Adrenal gland (tissue), 12 donors: ENCODE results near the gene GIMAP8. TPM values are rescaled to one million over a fixed set of nuclear protein-coding genes. Genes with fewer than 3 reads are reported as not detected.

Experiments
- DNase-seq, 7 donors: peaks; one replicate each; pipeline ENCODE4 v3.0.0-alpha.2; 2019 to 2020
- H3K27ac ChIP-seq, 5 donors: fragments of 200-600 bp; sonication (generic) in 4 of 5; 1 replicate in 3 of 5; 2 replicates in 2 of 5; pipeline versions ENCODE4 v1.5.1 to v1.8.0; 2016 to 2020; ENCODE audit warnings: mild to moderate bottlenecking in 1 of 5
- H3K27me3 ChIP-seq: fragments of 200-600 bp; 2 replicates; pipeline ENCODE4 v1.8.0; 2021
- H3K36me3 ChIP-seq, 2 donors: fragments of 200-600 bp; replicated peaks in 1 of 2; 1 replicate in 1 of 2; 2 replicates in 1 of 2; pipeline versions ENCODE4 v1.5.1 to v1.8.0; 2018 to 2022
- H3K4me1 ChIP-seq, 2 donors: fragments of 200-600 bp; replicated peaks in 1 of 2; 1 replicate in 1 of 2; 2 replicates in 1 of 2; pipeline versions ENCODE4 v1.5.1 to v1.8.0; 2018 to 2021
- H3K4me3 ChIP-seq, 4 donors: fragments of 200-600 bp; sonication (generic) in 3 of 4; one replicate each; pipeline ENCODE4 v1.5.1; 2016 to 2018
- H3K9me3 ChIP-seq, 3 donors: fragments of 200-600 bp; sonication (generic) in 1 of 3; replicated peaks in 1 of 3; 1 replicate in 2 of 3; 2 replicates in 1 of 3; pipeline versions ENCODE4 v1.5.1 to v1.8.0; 2016 to 2021
- CTCF ChIP-seq, 6 experiments: fragments of 450-650 bp in 4 of 6; fragments of 200-600 bp in 2 of 6; sonication (generic) in 1 of 6; IDR thresholded peaks; 1 replicate in 5 of 6; 2 replicates in 1 of 6; pipeline versions ENCODE4 v1.5.1 to v1.8.0; 2016 to 2021; ENCODE audit warnings: antibody characterized with exemption in 6 of 6, mild to moderate bottlenecking in 2 of 6, moderate library complexity in 1 of 6
- POLR2A ChIP-seq, 2 donors: fragments of 450-650 bp; IDR thresholded peaks; one replicate each; pipeline ENCODE4 v1.6.1; 2017; ENCODE audit warnings: antibody characterized with exemption in 2 of 2, mild to moderate bottlenecking in 2 of 2, moderate library complexity in 1 of 2
- WGBS, 4 donors: extraction: QIAGEN DNeasy Blood & Tissue Kit in 2 of 4; methylation state at CpG; one replicate each; pipeline versions ENCODE4 v1.1.5 to v1.1.7; 2013 to 2017; 5-methylcytosine and 5-hydroxymethylcytosine counted together
- intact Hi-C, 2 donors: fragments of 100-400 bp; cut with DNase I; formaldehyde crosslinking; loops; one replicate each; pipeline versions ENCODE4 v1.14.1 to v1.15.0; 2022 to 2023
- polyA plus RNA-seq, 3 donors: library from polyadenylated mRNA; stranded (reverse); fragments of 200-250 nt in 2 of 3; fragments of 350-450 nt in 1 of 3; fragmentation: Illumina TruSeq in 1 of 3; extraction: RNeasy Lipid Tissue Mini Kit (QIAGEN cat#74804) in 1 of 3; gene quantifications; one replicate each; pipeline ENCODE4 v1.2.3, GENCODE V29; 2013 to 2014
- total RNA-seq, 9 donors: library from RNA; depleted of rRNA in 4 of 9; stranded (reverse); fragments of >200 nt in 4 of 9; fragments of 120-200 nt in 1 of 9; fragmentation: NEBNext Ultra II Directional in 1 of 9; extraction: Animal tissue kit (Norgen Biotek cat#: 25700) in 1 of 9; gene quantifications; one replicate each; pipeline versions ENCODE4 v1.1.0 to v1.2.4, GENCODE V29; 2013 to 2023
- donor health status: healthy with polysubstance abuse.
- donor health status: Bipolar disorder and iron deficiency.
- donor health status: DM: yes; HTN: yes; CAD: no.
- donor health status: DM: no; HTN: no; CAD: no.
- donor health status: DM: no; HTN: no; CAD: no.
- donor health status: DM: yes; HTN: yes; CAD: no.

GIMAP8 gene
- total and polyA plus RNA-seq, 12 donors, result 6.1 to 18.4 (median 9.5) TPM

GRCh38 chr7:150465414-150465813 lies 15.0 kb downstream of the GIMAP8 start:
- Histone ChIP-seq H3K9me3 (peaks cover 0 to 21% (median 7%) of the 10 kb centered on the region in 3 donors), H3K4me3 (no peak overlapping the region), H3K27me3 (no peaks in the 10 kb centered on the region), H3K4me1 (peaks cover 0 to 5% of the 10 kb centered on the region in 2 donors), H3K36me3 (no peaks in the 10 kb centered on the region), H3K27ac (no peak overlapping the region)
- TF ChIP-seq POLR2A (IDR thresholded peaks at IDR 0.05) (no peak), CTCF (IDR thresholded peaks at IDR 0.05) (no peak)
- WGBS, 4 donors, result 92 to 97% (median 93%) methylated on average over 2 of the region's 2 CpGs
- intact Hi-C loops, result no loop called here
- no peak for DNase-seq

GRCh38 chr7:150466477-150466876 lies 16.0 kb downstream of the GIMAP8 start:
- Histone ChIP-seq H3K27me3 (no peaks in the 10 kb centered on the region), H3K27ac (no peak overlapping the region), H3K4me1 (peaks cover 0 to 5% of the 10 kb centered on the region in 2 donors), H3K9me3 (peaks cover 0 to 14% (median 7%) of the 10 kb centered on the region in 3 donors), H3K36me3 (peaks cover 0 to 6% of the 10 kb centered on the region in 2 donors), H3K4me3 (no peak overlapping the region)
- DNase-seq, result no peak
- intact Hi-C loops, result no loop called here
- WGBS, 4 donors, result 65 to 69% (median 68%) methylated on average over 6 of the region's 6 CpGs
- TF ChIP-seq CTCF (IDR thresholded peaks at IDR 0.05) (no peak), POLR2A (IDR thresholded peaks at IDR 0.05) (no peak)

- no peak overlapping the region for H3K27ac ChIP-seq
- no peak for TF ChIP-seq CTCF (IDR thresholded peaks at IDR 0.05)
- TF ChIP-seq POLR2A (IDR thresholded peaks at IDR 0.05), result no peak
Observed at GRCh38 chr7:150468241-150468640, 17.8 kb downstream of the GIMAP8 start.

GRCh38 chr7:150471886-150472285 lies 21.5 kb downstream of the GIMAP8 start:
- 57 to 71% (median 68%) methylated on average over 5 of the region's 5 CpGs for WGBS, 4 donors
- no peak overlapping the region for H3K27ac ChIP-seq
- no peaks in the 10 kb centered on the region for H3K4me1 ChIP-seq
- no peaks in the 10 kb centered on the region for H3K27me3 ChIP-seq
- no peaks in the 10 kb centered on the region for H3K9me3 ChIP-seq
- peaks cover 0 to 6% of the 10 kb centered on the region in 2 donors for H3K36me3 ChIP-seq
- intact Hi-C loops, result no loop called here
- DNase-seq, result no peak
- H3K4me3 ChIP-seq, result no peak overlapping the region
- TF ChIP-seq CTCF (IDR thresholded peaks at IDR 0.05), result no peak
- no peak for TF ChIP-seq POLR2A (IDR thresholded peaks at IDR 0.05)

More at GRCh38 chr7:150468241-150468640, 17.8 kb downstream of the GIMAP8 start:
- DNase-seq, result no peak
- Histone ChIP-seq H3K9me3 (no peaks in the 10 kb centered on the region), H3K4me3 (peak overlapping the region in 1 of 4 donors; percentile 23), H3K4me1 (peaks cover 0 to 5% of the 10 kb centered on the region in 2 donors), H3K36me3 (peaks cover 0 to 6% of the 10 kb centered on the region in 2 donors), H3K27me3 (no peaks in the 10 kb centered on the region)
- intact Hi-C loops, result no loop called here
- whole genome bisulfite sequencing, 4 donors, result 86 to 95% (median 88%) methylated on average over 3 of the region's 3 CpGs
